Fibroblast of skin of abdomen (primary cell): ENCODE results near the gene PRRC2B.
"Not testable (repeated sequence)": the region's sequence is repeated elsewhere in the genome, so short reads cannot be mapped to it uniquely, and the experiment has no call there.

Experiments
- DNase-seq: peaks from one replicate; pipeline ENCODE4 v3.0.0-alpha.2; 2013

PRRC2B gene

DNA sequence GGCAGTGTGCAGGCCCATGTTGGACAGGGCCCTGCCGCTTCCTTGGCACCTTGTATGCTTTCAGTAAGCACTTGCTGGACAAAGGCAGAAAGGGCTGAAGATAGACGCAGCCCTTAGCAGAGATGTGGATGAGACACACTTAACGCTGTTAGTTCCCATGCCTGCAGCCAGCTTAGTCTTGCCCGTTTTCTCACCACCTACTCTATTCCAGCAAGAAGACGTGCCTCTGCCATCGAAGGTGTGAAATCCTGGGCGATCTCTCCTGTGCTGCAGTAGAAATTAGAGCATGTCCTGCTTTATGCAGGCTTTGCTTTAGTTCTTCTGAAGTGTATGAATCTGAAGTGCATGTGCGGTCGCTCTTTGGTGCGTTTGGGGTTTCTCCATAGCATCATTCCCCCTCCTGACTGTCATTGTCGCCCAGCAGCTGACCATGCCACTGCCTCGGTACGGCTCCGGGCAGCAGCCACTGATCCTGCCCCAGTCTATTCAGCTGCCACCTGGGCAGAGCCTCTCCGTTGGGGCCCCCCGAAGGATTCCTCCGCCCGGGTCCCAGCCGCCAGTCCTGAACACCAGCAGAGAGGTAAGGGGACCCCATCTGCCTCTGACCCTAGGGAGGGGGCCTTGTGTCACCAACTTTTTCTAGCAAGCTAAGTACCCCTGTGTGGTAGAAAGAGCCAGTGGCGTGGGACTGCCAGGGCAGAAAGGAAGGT is 97.3 kb downstream of the PRRC2B start:
- DNase-seq: no peak

DNA sequence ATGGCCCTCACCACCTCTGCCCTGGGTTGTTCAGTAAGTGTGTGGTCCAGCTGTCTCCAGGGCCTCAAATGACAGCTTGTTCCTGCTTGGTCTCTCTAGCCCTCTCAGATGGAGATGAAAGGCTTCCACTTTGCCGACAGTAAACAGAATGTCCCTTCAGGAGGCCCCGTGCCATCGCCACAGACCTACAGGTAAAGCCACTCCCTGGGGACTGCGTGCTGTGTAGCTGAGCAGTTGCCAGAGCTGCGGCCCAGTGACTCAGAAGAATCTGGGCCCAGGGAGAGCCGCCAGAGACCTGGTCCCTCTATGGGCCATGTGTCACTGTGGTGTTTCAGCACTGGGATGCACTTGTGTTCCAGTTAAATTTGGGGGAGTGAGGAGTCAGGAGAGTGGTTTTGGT is 98.2 kb downstream of the PRRC2B start:
- no peak for DNase-seq

DNA sequence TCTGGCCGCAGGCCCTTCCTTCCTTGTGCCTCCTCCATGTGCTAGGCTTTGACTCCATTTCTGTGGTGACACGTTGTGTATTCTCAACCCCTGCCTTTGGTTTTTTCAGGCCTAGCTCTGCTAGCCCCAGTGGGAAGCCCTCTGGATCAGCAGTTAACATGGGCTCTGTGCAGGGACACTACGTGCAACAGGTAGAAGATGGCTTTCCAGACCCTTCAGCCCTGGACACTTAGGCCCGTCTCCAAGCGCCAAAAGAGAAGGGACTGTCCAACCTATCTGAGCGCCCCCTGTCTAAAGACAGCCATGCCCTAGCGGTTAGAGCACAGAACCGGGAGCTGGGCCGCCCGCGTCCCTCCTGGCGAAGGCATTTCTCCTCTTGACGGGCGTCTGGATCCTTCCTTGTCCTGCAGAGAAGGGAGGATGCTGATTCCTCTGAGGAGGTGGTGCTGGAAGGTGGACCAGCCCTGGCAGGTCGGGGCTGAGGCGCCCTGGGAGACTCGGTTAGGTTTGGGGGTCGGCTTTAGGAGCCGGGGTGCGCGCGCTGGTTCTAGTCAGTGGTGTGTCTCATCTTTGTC is 100.5 kb downstream of the PRRC2B start:
- no peak for DNase-seq

DNA sequence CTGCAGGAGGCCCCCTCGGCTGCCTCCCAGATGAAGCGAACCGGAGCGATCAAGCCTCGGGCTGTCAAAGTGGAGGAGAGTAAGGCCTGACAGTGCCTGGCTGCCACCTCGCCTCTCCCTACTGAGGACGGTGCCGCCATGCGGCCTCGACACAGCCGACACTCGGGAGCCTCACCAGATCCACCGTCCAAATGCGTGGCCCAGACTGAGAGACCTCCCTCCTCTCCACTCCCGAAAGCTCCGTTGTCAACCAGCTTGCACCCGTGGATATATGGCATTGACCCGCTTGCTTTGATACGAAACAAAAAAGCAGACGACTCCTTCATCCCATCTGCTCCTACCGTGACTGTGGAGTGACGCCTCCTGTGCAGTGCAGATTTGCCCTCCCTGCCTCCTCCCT is 101.9 kb downstream of the PRRC2B start:
- DNase-seq: no peak

DNA sequence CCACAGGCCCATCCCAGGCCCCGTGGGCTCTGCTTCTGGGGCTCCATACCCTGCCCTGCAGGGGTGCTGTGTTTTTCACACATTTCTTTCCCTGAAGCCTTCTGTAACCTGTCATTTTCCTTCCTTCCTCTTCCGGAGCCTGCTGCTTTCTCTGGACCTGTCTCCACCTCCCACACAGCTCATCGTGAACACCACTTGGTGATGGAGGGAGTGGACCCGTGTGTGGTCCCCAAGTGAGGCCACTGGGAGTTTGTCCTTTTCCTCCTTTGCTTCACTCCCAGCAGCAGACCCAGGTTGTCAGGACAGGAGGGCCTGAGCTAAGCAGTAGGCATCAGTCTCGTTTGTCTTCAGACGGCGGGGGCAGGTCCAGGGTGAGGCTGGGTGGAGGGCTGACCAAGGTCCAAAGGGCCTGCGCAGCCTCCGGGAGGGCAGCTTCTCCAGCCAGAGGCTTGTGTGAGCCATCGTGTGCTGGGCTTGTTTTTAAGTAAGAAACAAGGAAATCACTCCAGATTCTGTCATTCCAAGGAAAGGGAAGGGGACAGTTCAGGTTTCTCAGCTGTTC is 103.0 kb downstream of the PRRC2B start:
- DNase-seq: no peak

DNA sequence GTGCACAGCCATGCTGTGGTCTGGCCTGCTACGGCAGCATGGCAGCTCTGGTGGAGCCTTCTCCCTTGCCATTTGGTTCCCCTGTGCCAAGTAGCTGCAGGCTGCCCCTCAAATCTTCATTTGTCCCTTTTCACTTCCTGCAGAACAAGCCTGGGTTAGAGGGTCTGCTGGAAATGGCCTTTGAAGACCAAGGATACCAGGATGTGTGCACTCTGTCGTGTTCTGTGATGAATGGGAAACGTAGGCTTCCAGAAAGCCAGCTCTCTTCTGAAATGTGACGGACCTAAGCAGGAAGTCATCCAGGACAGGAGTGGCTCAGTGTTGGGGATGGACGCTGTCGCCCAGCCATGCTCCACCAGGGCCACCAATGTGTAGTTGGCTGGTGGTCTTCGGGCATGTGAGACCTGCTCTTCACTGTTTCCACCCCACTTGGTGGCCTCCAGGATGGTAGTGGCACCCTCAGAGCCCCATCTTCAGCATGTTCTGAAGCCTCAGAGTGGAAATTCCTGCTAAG is 105.4 kb downstream of the PRRC2B start:
- DNase-seq: no peak

DNA sequence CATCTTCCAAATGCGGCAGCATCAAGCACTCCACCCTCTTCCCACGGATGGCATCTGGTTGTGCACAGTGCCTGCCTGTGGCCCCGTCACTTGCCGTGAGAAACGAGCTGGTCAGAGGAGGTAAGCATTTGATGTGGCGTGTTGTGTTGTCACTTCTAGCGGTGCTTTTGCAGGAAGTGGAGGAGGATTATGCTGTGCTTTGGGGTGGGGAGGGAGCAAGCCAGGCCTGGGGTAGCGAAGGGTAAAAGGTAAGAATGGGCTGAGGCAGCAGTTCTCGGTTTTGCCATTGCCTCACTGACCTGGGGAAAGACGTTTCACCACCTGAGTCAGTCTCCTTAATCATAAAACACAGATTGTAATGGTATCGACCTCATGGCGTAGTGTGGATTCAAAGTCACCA is 106.5 kb downstream of the PRRC2B start:
- no peak for DNase-seq

DNA sequence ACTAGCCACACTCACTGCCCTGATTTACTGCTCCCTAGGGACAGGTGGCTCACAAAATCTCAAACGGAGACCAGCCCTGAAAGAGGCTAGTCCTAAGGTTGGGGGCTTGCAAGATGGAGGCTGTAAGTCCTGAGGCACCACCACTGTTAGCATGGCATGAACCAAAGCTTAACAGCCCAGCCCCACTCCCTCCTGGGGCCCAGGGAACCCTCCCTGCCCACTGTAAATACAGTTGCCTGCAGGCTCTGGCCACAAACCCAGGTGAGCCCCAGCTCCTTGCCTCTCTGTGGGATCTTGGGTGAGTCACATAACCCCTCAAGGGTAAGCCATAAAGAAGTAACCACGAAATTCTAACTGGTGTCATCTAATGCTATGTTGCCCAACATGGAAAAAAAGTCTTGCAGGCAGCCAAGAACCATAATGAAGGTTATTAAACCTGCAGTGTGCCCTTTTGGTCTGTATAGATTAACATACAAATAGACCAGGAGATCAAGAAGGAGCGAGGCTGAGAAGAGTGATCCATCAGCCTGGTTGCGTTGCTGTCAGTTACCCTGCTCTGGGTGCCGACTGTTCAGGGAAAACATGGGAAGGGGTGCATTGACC is 107.2 kb downstream of the PRRC2B start:
- DNase-seq: peak; percentile 66

DNA sequence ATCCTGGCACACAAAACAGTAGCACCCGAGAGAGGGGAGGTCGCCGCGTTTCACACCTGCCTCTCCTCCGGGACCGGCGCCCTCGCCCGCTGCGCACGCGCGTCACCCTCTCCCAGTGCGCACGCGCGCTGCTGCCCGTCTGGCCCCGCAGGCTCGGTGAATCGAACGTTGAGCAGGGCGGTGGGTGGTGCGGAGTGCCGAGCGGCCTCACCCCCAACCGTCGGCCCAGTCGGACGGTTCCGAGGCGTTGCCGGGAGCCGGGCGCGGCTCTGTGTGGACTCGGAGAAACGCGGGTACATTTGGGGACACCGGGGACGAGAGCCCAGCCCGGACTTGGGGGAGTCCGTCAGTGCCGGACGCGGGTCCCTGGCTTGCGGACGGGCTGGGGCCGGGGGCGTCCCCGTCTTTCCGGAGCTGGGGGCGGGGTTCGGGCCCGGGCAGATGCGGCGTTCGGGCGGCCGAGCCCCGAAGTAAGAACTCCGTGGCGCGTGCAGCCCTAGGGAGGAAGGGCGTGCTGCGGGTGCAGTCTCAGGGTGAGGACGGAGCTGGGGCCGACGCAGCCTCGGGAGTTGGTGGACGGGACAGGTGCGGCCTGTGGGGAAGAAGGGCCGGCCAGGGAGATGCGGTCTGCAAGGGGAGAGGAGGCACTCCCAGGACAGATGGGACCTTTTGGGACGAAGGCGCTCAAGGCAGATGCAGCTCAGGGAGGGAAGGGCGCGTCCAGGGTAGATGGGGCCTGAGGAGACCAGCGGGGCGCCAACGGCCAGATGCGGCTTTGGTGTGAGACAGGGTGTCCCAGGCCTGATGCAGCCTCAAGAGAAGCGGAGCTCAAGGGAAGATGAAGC is 109.1 kb downstream of the PRRC2B start, which contains the start of gene POMT1:
POMT1 (plus strand) TSS at position 138 of the 845 bp plus-strand sequence. CDS start 1,301 bp downstream, outside the sequence.
- DNase-seq: peak; percentile 81

DNA sequence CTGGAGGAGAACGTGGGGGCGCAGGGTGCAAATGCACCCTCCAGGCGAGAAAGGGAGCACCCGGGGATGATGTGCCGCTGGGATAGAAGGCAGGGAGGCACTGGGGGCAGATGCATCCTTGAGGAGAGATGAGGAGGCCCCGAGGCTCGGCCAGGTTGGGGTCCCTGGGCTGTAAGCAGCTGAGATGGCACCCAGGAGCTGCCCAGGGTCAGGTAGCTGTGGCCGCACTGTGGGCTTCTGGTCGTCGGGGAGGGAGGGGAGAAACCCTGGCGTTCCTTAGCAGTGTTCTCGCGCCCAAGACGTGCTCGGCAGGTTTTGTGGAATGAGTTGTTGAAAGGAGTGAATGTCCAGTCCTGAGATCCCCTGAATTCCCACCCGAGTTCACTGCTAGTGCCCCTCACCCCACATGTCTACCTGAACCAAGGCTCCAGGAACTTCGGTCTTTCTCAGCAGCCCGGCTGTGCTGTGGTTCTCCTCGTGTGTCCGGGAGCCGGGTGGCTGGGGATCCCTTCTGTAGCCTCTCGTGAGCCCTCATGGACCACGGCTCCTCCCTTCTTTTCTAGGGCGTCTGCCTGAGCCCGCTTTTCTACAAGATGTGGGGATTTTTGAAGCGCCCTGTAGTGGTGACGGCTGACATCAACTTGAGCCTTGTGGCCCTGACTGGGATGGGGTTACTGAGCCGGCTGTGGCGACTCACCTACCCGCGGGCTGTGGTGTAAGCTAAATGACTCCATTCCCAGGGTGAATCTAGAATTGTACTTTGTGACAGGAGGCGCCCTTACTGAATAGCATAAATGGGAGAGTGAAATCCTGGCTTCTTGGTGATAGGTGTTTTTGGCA is 110.0 kb downstream of the PRRC2B start:
- DNase-seq: peak; percentile 8

DNA sequence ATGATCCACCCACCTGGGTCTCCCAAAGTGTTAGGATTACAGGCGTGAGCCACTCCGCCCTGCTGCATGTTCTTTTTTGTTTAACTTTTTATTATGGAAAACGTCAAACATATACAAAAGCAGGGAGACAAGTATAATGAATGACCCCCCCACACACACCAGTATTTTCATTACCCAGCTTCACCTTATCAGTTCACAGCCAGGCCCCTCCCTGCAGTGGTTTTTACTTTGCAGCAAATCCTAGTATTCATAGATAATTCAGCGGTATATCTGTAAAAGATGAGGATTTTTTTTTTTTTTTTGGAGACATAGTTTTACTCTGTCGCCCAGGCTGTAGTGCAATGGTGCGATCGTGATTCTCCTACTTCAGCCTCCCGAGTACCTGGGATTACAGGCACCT is 111.1 kb downstream of the PRRC2B start:
- no peak for DNase-seq

DNA sequence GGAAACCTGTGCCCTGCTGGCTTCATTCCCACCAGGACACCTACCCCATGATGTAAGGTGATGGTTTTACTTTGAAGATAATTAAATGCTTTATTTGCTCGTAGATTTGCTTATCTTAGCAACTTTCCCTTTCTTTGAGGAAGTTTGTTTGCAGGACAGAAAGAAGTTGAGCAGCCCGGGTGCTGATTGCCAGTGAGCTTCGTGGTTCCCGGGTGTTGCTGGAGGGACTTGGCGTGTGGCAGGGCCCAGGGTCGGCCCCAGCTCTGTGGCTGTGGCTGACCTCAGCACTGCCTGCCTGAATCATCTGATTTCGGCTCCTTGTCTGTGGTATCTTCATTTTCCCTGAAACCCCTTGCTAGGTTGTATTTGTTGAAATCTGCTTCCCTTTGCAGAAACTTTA is 117.5 kb downstream of the PRRC2B start:
- DNase-seq: no peak

DNA sequence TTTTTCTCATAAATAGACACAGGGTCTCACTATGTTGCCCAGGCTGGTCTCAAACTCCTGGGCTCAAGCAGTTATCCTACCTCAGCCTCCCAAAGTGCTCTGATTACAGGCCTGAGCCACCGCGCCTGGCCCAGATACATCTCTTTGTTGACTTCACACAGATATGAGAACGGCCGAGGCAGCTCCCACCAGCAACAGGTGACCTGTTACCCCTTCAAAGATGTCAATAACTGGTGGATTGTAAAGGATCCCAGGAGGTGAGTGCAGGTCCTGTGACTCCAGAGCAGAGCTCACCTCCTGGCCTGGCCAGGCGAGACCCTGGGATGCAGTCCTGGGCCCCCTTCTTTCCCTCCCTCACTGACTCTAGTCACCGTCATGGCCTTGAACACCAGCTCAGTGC is 118.0 kb downstream of the PRRC2B start:
- no peak for DNase-seq

DNA sequence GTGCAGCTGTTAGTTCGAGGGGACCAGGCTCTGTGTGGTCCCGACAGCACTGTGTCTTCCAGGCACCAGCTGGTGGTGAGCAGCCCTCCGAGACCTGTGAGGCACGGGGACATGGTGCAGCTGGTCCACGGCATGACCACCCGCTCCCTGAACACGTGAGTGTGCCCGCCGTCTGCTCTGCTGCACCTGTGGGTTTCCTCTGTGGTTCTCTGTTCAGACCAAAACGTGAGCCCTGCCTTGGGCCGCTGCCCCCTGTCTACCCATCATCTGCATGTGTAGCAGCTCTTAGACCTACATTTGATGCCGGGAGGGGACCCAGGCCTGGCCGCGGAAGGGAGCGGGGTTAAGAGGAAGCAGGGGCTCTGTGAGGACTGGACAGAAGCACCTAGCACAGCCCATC is 119.3 kb downstream of the PRRC2B start:
- no peak for DNase-seq

DNA sequence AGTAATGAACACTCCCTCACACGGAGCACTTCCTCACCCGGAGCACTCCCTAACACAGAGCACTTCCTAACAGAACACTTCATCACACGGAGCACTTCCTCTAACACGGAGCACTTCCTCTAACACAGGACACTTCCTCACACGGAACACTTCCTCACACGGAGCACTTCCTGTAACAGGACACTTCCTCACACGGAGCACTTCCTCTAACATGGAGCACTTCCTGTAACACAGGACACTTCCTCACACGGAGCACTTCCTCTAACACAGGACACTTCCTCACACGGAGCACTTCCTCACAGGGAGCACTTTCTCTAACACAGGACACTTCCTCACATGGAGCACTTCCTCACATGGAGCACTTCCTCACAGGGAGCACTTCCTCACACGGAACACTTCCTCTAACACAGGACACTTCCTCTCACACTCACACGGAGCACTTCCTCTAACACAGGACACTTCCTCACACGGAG is 121.7 kb downstream of the PRRC2B start:
- not testable (repeated sequence) for DNase-seq

DNA sequence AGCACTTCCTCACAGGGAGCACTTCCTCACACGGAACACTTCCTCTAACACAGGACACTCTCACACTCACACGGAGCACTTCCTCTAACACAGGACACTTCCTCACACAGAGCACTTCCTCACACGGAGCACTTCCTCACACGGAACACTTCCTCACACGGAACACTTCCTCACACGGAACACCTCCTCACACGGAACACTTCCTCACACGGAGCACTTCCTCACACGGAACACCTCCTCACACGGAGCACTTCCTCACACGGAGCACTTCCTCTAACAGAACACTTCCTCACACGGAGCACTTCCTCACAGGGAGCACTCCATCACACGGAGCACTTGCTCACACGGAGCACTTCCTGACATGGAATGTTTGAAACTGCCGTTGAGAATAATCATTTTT is 122.2 kb downstream of the PRRC2B start:
- no peak for DNase-seq

DNA sequence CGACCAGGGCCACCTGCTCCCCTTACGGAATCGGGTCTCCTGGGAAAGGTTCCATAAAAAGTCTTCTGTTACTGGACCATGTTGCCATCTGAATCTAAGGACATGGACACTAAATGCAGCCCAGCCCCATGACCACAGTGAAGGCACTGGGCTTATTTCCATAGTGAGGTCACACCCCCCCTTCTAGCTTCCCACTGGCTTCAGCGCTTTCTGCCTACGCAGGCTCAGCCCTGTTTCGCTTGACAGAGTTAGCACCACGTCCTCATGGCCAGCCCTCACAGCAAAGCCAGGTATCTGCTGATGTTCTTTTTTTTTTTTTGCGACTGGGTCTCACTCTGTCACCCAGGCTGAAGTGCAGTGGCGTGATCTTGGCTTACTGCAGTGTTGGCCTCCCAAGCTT is 123.0 kb downstream of the PRRC2B start:
- DNase-seq: no peak

DNA sequence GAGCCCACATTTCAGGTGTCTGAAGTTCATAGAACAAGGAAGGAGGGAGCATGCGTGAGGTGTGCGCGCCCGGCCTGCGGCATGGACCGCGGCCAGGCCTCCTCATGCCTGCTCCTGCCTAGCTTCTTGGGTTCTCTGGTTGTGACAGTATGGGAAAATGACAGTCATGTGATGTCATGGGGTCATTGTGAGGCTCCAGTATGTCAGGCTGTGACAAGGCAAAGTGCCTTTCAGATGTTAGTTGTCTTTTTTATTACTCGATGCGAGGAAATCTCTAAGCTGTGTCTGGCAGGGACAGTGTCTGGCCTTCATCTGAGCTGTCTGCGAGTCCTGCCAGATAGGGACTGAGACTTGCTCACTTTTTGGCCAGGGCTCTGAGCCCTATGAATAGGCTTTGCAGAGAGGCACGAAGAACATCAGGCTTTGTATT is 123.9 kb downstream of the PRRC2B start:
- DNase-seq: no peak

DNA sequence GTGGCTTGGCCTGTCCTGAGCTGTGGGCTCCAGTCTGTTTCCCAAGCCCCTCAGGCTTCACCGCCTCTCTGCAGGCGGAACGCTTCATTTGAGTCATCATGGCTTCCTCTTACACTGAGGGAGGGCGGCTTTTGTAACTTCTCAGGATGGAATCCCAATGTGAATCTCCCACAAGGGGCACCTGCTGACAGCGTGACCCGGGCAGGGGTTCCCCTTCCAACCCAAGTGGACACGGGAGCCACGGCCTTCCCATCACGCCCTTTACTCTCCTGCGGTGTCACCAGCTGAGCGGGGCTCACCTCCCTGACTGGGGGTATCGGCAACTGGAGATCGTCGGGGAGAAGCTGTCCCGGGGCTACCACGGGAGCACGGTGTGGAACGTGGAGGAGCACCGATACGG is 124.7 kb downstream of the PRRC2B start:
- DNase-seq: no peak

DNA sequence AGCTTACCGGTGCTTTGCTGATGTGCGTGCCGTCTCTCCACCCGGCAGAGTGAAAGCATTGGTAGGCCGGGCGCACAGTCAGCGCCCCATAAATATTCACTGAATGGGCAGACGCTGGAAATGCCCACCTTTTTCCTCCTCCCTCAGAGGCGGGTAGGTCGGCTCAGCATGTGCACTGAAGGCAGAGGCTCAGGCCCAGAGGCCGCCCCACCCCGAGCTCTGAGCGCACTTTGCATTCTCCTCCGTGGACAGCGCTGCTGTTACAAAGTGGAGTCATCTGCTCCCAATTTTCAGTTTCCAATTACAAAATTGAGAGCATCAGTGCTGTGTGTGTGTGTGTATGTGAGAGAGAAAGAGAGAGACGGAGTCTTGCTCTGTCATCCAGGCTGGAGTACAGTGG is 126.6 kb downstream of the PRRC2B start:
- no peak for DNase-seq

DNA sequence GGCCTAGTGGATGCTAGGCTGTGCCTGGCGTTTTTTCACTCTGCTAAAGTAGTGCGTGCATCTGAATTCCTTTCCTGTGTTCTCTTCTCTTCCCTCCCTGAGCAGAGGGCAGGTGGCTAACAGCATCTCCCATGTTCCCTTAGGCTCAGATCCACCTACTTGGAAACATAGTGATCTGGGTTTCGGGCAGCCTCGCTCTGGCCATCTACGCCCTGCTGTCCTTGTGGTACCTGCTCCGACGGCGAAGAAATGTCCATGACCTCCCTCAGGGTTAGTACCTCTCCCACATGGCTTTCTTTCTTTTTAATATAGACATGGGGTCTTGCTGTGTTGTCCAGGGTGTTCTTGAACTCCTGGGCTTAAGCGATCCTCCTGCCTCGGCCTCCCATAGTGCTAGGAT is 127.3 kb downstream of the PRRC2B start:
- no peak for DNase-seq

DNA sequence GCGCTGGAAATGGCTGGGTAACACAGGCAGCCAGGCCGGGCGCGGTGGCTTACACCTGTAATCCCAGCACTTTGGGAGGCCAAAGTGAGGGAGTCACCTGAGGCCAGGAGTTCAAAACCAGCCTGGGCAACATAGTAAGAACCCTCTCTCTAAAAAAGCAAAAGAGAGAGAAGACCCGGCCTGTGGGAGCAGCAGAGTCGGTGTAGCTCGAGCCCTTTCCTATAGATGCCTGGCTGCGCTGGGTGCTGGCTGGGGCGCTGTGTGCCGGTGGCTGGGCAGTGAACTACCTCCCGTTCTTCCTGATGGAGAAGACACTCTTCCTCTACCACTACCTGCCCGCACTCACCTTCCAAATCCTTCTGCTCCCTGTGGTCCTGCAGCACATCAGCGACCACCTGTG is 127.9 kb downstream of the PRRC2B start:
- DNase-seq: no peak
